Thyroid gland (tissue), 4 donors: ENCODE results near the gene CRYL1. TPM values are rescaled to one million over a fixed set of nuclear protein-coding genes. Genes with fewer than 3 reads are reported as not detected.

Experiments used
- DNase-seq, 2 donors: peaks; one replicate each; pipeline ENCODE4 v3.0.0-alpha.2; 2019
- H3K27ac ChIP-seq, 3 donors: fragments of 200-600 bp; sonication (generic); 1 replicate in 2 of 3; 2 replicates in 1 of 3; pipeline ENCODE4 v1.5.1; 2016 to 2019; ENCODE audit warnings: mild to moderate bottlenecking in 1 of 3, moderate library complexity in 1 of 3
- H3K27me3 ChIP-seq: fragments of 200-600 bp; sonication (generic); one replicate; pipeline ENCODE4 v1.5.1; 2019
- H3K36me3 ChIP-seq, 2 donors: fragments of 200-600 bp; sonication (generic); one replicate each; pipeline ENCODE4 v1.5.1; 2016 to 2019
- H3K4me1 ChIP-seq, 2 donors: fragments of 200-600 bp; sonication (generic); one replicate each; pipeline ENCODE4 v1.5.1; 2017 to 2019
- H3K4me3 ChIP-seq, 3 donors: fragments of 200-600 bp; sonication (generic); replicated peaks in 1 of 3; 1 replicate in 2 of 3; 2 replicates in 1 of 3; pipeline ENCODE4 v1.5.1; 2016; ENCODE audit warnings: mild to moderate bottlenecking in 1 of 3
- H3K9me3 ChIP-seq: fragments of 200-600 bp; sonication (generic); one replicate; pipeline ENCODE4 v1.5.1; 2017
- CTCF ChIP-seq, 6 experiments: fragments of 200-600 bp in 3 of 6; fragments of 450-650 bp in 3 of 6; sonication (generic) in 3 of 6; IDR thresholded peaks; one replicate each; pipeline ENCODE4 v1.5.1; 2016 to 2019; ENCODE audit warnings: antibody characterized with exemption in 6 of 6, mild to moderate bottlenecking in 2 of 6, inconsistent platforms in 1 of 6, moderate library complexity in 1 of 6
- POLR2A ChIP-seq, 2 donors: fragments of 450-650 bp; IDR thresholded peaks; one replicate each; pipeline ENCODE4 v1.6.1; 2017; ENCODE audit warnings: antibody characterized with exemption in 2 of 2, mild to moderate bottlenecking in 2 of 2, moderate library complexity in 1 of 2
- WGBS, 2 donors: methylation state at CpG; one replicate each; pipeline ENCODE4 v1.1.5; 2017; 5-methylcytosine and 5-hydroxymethylcytosine counted together
- intact Hi-C: fragments of 100-400 bp; cut with DNase I; formaldehyde crosslinking; loops from one replicate; pipeline ENCODE4 v1.15.1; 2023
- total RNA-seq, 4 donors: library from RNA; depleted of rRNA; stranded (reverse); fragments of >200 nt; gene quantifications; one replicate each; pipeline ENCODE4 v1.2.3, GENCODE V29; 2016

The CRYL1 gene
- total RNA-seq, 4 donors from 2014 or later, result 33.1 to 53.8 (median 46.7) TPM

GRCh38 chr13:20430296-20430695 lies 95.4 kb downstream of the CRYL1 start:
- TF ChIP-seq POLR2A (IDR thresholded peaks at IDR 0.05) (no peak), CTCF (IDR thresholded peaks at IDR 0.05) (no peak)
- DNase-seq, result no peak
- no peaks in the 10 kb centered on the region for H3K27me3 ChIP-seq
- intact Hi-C loops, result no loop called here
- H3K4me1 ChIP-seq, result no peaks in the 10 kb centered on the region
- H3K4me3 ChIP-seq, result no peak overlapping the region
- H3K36me3 ChIP-seq, result no peaks in the 10 kb centered on the region
- H3K9me3 ChIP-seq, result no peaks in the 10 kb centered on the region
- WGBS, 2 donors, result 98 to 99% methylated on average over 4 of the region's 4 CpGs
- H3K27ac ChIP-seq, result no peak overlapping the region

GRCh38 chr13:20429682-20430081 lies 96.0 kb downstream of the CRYL1 start:
- no peak overlapping the region for H3K27ac ChIP-seq
- no peaks in the 10 kb centered on the region for H3K4me1 ChIP-seq
- no peaks in the 10 kb centered on the region for H3K36me3 ChIP-seq
- no peak for DNase-seq
- intact Hi-C loops, result no loop called here
- H3K9me3 ChIP-seq, result no peaks in the 10 kb centered on the region
- 97 to 98% methylated on average over 6 to 9 of the region's 9 CpGs for WGBS, 2 donors
- H3K4me3 ChIP-seq, result no peak overlapping the region
- TF ChIP-seq CTCF (IDR thresholded peaks at IDR 0.05) (no peak), POLR2A (IDR thresholded peaks at IDR 0.05) (no peak)
- no peaks in the 10 kb centered on the region for H3K27me3 ChIP-seq

GRCh38 chr13:20428666-20429644 lies 96.7 kb downstream of the CRYL1 start:
- Histone ChIP-seq H3K27me3 (no peaks in the 10 kb centered on the region), H3K36me3 (no peaks in the 10 kb centered on the region), H3K27ac (no peak overlapping the region), H3K4me1 (no peaks in the 10 kb centered on the region), H3K9me3 (no peaks in the 10 kb centered on the region), H3K4me3 (no peak overlapping the region)
- WGBS, 2 donors, result 97 to 98% methylated on average over 9 of the region's 11 CpGs
- DNase-seq, result no peak
- intact Hi-C loops, result no loop called here
- TF ChIP-seq POLR2A (IDR thresholded peaks at IDR 0.05), result no peak
- TF ChIP-seq CTCF (IDR thresholded peaks at IDR 0.05), result no peak

GRCh38 chr13:20426766-20427448 lies 98.8 kb downstream of the CRYL1 start:
- no peak for TF ChIP-seq POLR2A (IDR thresholded peaks at IDR 0.05)
- TF ChIP-seq CTCF (IDR thresholded peaks at IDR 0.05), result no peak
- H3K36me3 ChIP-seq, result no peaks in the 10 kb centered on the region
- WGBS, 2 donors, result 82 to 91% methylated on average over 11 of the region's 11 CpGs
- no peaks in the 10 kb centered on the region for H3K27me3 ChIP-seq
- no peaks in the 10 kb centered on the region for H3K4me1 ChIP-seq
- no peaks in the 10 kb centered on the region for H3K9me3 ChIP-seq
- no peak for DNase-seq
- no peak overlapping the region for H3K4me3 ChIP-seq
- no peak overlapping the region for H3K27ac ChIP-seq
- intact Hi-C loops, result no loop called here

- H3K4me1 ChIP-seq, result no peaks in the 10 kb centered on the region
- H3K27ac ChIP-seq, result no peak overlapping the region
- H3K9me3 ChIP-seq, result no peaks in the 10 kb centered on the region
- no peaks in the 10 kb centered on the region for H3K36me3 ChIP-seq
- no peak overlapping the region for H3K4me3 ChIP-seq
- intact Hi-C loops, result no loop called here
- no peak for TF ChIP-seq CTCF (IDR thresholded peaks at IDR 0.05)
- TF ChIP-seq POLR2A (IDR thresholded peaks at IDR 0.05), result no peak
- no peak for DNase-seq
- 85 to 91% methylated on average over 7 of the region's 7 CpGs for WGBS, 2 donors
- no peaks in the 10 kb centered on the region for H3K27me3 ChIP-seq
Measured at GRCh38 chr13:20425819-20426219, 99.8 kb downstream of the CRYL1 start.
